ENCODE data around the gene CTDSP2. TPM values are rescaled to one million over a fixed set of nuclear protein-coding genes. Genes with fewer than 3 reads are reported as not detected.
"Not testable (repeated sequence)": the region's sequence is repeated elsewhere in the genome, so short reads cannot be mapped to it uniquely, and the experiment has no call there.

Gene CTDSP2
- total RNA-seq, 2 donors from 2014 or later: 131 to 200 TPM

- H3K9me3 ChIP-seq: no peaks in the 10 kb centered on the region
- no peaks in the 10 kb centered on the region for H3K27me3 ChIP-seq
- no peak for DNase-seq
- peaks cover 4% of the 10 kb centered on the region for H3K4me1 ChIP-seq
- no peak for TF ChIP-seq CTCF (IDR thresholded peaks at IDR 0.05)
- H3K27ac ChIP-seq: no peak overlapping the region
- H3K4me3 ChIP-seq: no peak overlapping the region
- intact Hi-C loops (cut with DNase I): no loop called here
- H3K36me3 ChIP-seq: no peaks in the 10 kb centered on the region
- no peak overlapping the region for H3K9ac ChIP-seq (ENCODE audit: low read depth in 2 of 2, low read length in 2 of 2)
Observed at GRCh38 chr12:57775563-57776246, 70.8 kb downstream of the CTDSP2 start.

- Histone ChIP-seq H3K9ac (ENCODE audit: low read depth in 2 of 2, low read length in 2 of 2) (no peak overlapping the region), H3K9me3 (no peaks in the 10 kb centered on the region), H3K36me3 (no peaks in the 10 kb centered on the region), H3K4me1 (peaks cover 4% of the 10 kb centered on the region), H3K4me3 (no peak overlapping the region), H3K27ac (no peak overlapping the region), H3K27me3 (no peaks in the 10 kb centered on the region)
- DNase-seq: no peak
- intact Hi-C loops (cut with DNase I): no loop called here
- no peak for TF ChIP-seq CTCF (IDR thresholded peaks at IDR 0.05)
Observed at GRCh38 chr12:57775044-57775443, 71.5 kb downstream of the CTDSP2 start.

- H3K9ac ChIP-seq (ENCODE audit: low read depth in 2 of 2, low read length in 2 of 2); H3K36me3 ChIP-seq; H3K9me3 ChIP-seq; DNase-seq; intact Hi-C loops (cut with DNase I); H3K4me1 ChIP-seq; H3K27me3 ChIP-seq; H3K27ac ChIP-seq; H3K4me3 ChIP-seq: not testable (repeated sequence)
Observed at GRCh38 chr12:57774634-57775033, 71.9 kb downstream of the CTDSP2 start.

GRCh38 chr12:57772429-57773322 lies 73.9 kb downstream of the CTDSP2 start, which contains the start of gene EEF1AKMT3:
TSS of gene EEF1AKMT3 (plus strand) at chr12:57772614. CDS start at chr12:57772725, 111 bp downstream.
- H3K27ac ChIP-seq: peak within 1 kb of the TSS; percentile 95
- no peak for TF ChIP-seq CTCF (IDR thresholded peaks at IDR 0.05)
- H3K4me3 ChIP-seq: peak within 1 kb of the TSS; percentile 80
- H3K27me3 ChIP-seq: no peaks in the 10 kb centered on the region
- H3K9me3 ChIP-seq: no peaks in the 10 kb centered on the region
- intact Hi-C loops (cut with DNase I): no loop called here
- peak within 1 kb of the TSS; percentile 85 to 94 for H3K9ac ChIP-seq (ENCODE audit: low read depth in 2 of 2, low read length in 2 of 2)
- no peaks in the 10 kb centered on the region for H3K36me3 ChIP-seq
- H3K4me1 ChIP-seq: peaks cover 4% of the 10 kb centered on the region
- DNase-seq: peak; percentile 81

GRCh38 chr12:57771873-57772428 lies 74.6 kb downstream of the CTDSP2 start, which contains the start of gene METTL1:
TSS of gene METTL1 (minus strand) at chr12:57772105. CDS start at chr12:57772083, 22 bp downstream.
- Histone ChIP-seq H3K4me1 (peaks cover 4% of the 10 kb centered on the region), H3K36me3 (no peaks in the 10 kb centered on the region), H3K27ac (peak within 1 kb of the TSS; percentile 95), H3K9ac (ENCODE audit: low read depth in 2 of 2, low read length in 2 of 2) (peak within 1 kb of the TSS; percentile 85 to 94), H3K27me3 (peaks cover 1% of the 10 kb centered on the region), H3K9me3 (no peaks in the 10 kb centered on the region), H3K4me3 (peak within 1 kb of the TSS; percentile 80)
- DNase-seq: peak; percentile 97
- TF ChIP-seq CTCF (IDR thresholded peaks at IDR 0.05): no peak
- intact Hi-C loops (cut with DNase I): no loop called here

All from colonic mucosa (tissue), 4 donors.